GM19455 (cell line): ENCODE results near the gene NOB1.

ENCODE experiments used
- ATAC-seq: cut with Tn5 transposase; IDR thresholded peaks from one replicate; pipeline ENCODE4 v1.9.1; 2021; ENCODE audit not compliant: unreplicated experiment

Gene NOB1

GRCh38 chr16:69724414-69724873 lies 30.3 kb downstream of the NOB1 start:
- no peak for ATAC-seq

GRCh38 chr16:69721441-69721957 lies 33.2 kb downstream of the NOB1 start:
- no peak for ATAC-seq

GRCh38 chr16:69720822-69721430 lies 33.8 kb downstream of the NOB1 start:
- ATAC-seq: no peak

GRCh38 chr16:69718111-69718764 lies 36.5 kb downstream of the NOB1 start:
- ATAC-seq: no peak

GRCh38 chr16:69717066-69717465 lies 37.7 kb downstream of the NOB1 start:
- no peak for ATAC-seq

GRCh38 chr16:69712914-69713581 lies 41.7 kb downstream of the NOB1 start:
- ATAC-seq: no peak

GRCh38 chr16:69712277-69712676 lies 42.4 kb downstream of the NOB1 start:
- no peak for ATAC-seq

GRCh38 chr16:69711115-69711740 lies 43.5 kb downstream of the NOB1 start:
- no peak for ATAC-seq

GRCh38 chr16:69709456-69710084 lies 45.2 kb downstream of the NOB1 start:
- no peak for ATAC-seq

GRCh38 chr16:69707920-69708683 lies 46.6 kb downstream of the NOB1 start:
- no peak for ATAC-seq

- no peak for ATAC-seq
Observed at GRCh38 chr16:69706975-69707340, 47.8 kb downstream of the NOB1 start.

GRCh38 chr16:69706256-69706974 lies 48.3 kb downstream of the NOB1 start:
- no peak for ATAC-seq

GRCh38 chr16:69703638-69704037 lies 51.1 kb downstream of the NOB1 start:
- ATAC-seq: no peak

GRCh38 chr16:69701866-69702265 lies 52.9 kb downstream of the NOB1 start:
- no peak for ATAC-seq

- no peak for ATAC-seq
Observed at GRCh38 chr16:69701452-69701851, 53.3 kb downstream of the NOB1 start.

GRCh38 chr16:69699915-69700314 lies 54.8 kb downstream of the NOB1 start:
- no peak for ATAC-seq

GRCh38 chr16:69698404-69698803 lies 56.3 kb downstream of the NOB1 start:
- no peak for ATAC-seq

- no peak for ATAC-seq
Observed at GRCh38 chr16:69693916-69694315, 60.8 kb downstream of the NOB1 start.

GRCh38 chr16:69691980-69692911 lies 62.5 kb downstream of the NOB1 start:
- ATAC-seq: no peak
